ENCODE measurements around the gene CMTM6.

- no peak for TF ChIP-seq FOXP2 (optimal IDR thresholded peaks at IDR 0.05; ENCODE audit: control extremely low read depth, extremely low read length, insufficient read depth)
- TF ChIP-seq EZH2 (IDR thresholded peaks at IDR 0.05): no peak
- no peak for TF ChIP-seq POLR2AphosphoS5 (IDR thresholded peaks at IDR 0.05; ENCODE audit: borderline replicate concordance, low read depth, low read length)
Measured at GRCh38 chr3:32453346-32453745, 49.3 kb downstream of the CMTM6 start.

All from SK-N-MC (cell line).